ENCODE results near the gene COL6A2.
"Not testable (repeated sequence)": the region's sequence is repeated elsewhere in the genome, so short reads cannot be mapped to it uniquely, and the experiment has no call there.

The COL6A2 gene

GRCh38 chr21:46172863-46173528 is 75.1 kb downstream of the COL6A2 start:
- H3K27me3 ChIP-seq (ENCODE audit: control insufficient read depth, insufficient read depth, low read length) = no peaks in the 10 kb centered on the region
- no peak for TF ChIP-seq CTCF (IDR thresholded peaks at IDR 0.05)
- no peaks in the 10 kb centered on the region for H3K79me2 ChIP-seq
- H3K27ac ChIP-seq = no peak overlapping the region
- no peak overlapping the region for H3K9ac ChIP-seq
- H3K4me3 ChIP-seq (ENCODE audit: low read depth, low read length) = no peak overlapping the region
- H3K9me3 ChIP-seq (ENCODE audit: control insufficient read depth, low read length) = no peaks in the 10 kb centered on the region
- no peaks in the 10 kb centered on the region for H3K36me3 ChIP-seq (ENCODE audit: control insufficient read depth, insufficient read depth, low read length)
- H3K4me2 ChIP-seq (ENCODE audit: low read length) = no peak overlapping the region
- H3K4me1 ChIP-seq = no peaks in the 10 kb centered on the region
- no peak overlapping the region for H2AFZ ChIP-seq

- H3K4me2 ChIP-seq (ENCODE audit: low read length) = no peak overlapping the region
- no peak for TF ChIP-seq CTCF (IDR thresholded peaks at IDR 0.05)
- H2AFZ ChIP-seq = no peak overlapping the region
- H3K36me3 ChIP-seq (ENCODE audit: control insufficient read depth, insufficient read depth, low read length) = no peaks in the 10 kb centered on the region
- no peak overlapping the region for H3K27ac ChIP-seq
- H3K9ac ChIP-seq = no peak overlapping the region
- H3K4me3 ChIP-seq (ENCODE audit: low read depth, low read length) = no peak overlapping the region
- no peaks in the 10 kb centered on the region for H3K4me1 ChIP-seq
- H3K27me3 ChIP-seq (ENCODE audit: control insufficient read depth, insufficient read depth, low read length) = no peaks in the 10 kb centered on the region
- no peaks in the 10 kb centered on the region for H3K79me2 ChIP-seq
- H3K9me3 ChIP-seq (ENCODE audit: control insufficient read depth, low read length) = no peaks in the 10 kb centered on the region
These were observed 75.7 kb downstream of the COL6A2 start for GRCh38 chr21:46173573-46173972.

- H3K27ac ChIP-seq; H2AFZ ChIP-seq; H3K27me3 ChIP-seq (ENCODE audit: control insufficient read depth, insufficient read depth, low read length); H3K4me1 ChIP-seq; H3K9ac ChIP-seq; H3K79me2 ChIP-seq; H3K36me3 ChIP-seq (ENCODE audit: control insufficient read depth, insufficient read depth, low read length); H3K9me3 ChIP-seq (ENCODE audit: control insufficient read depth, low read length); H3K4me2 ChIP-seq (ENCODE audit: low read length); H3K4me3 ChIP-seq (ENCODE audit: low read depth, low read length): not testable (repeated sequence)
These were observed 78.7 kb downstream of the COL6A2 start for GRCh38 chr21:46176443-46177129.

- H3K36me3 ChIP-seq (ENCODE audit: control insufficient read depth, insufficient read depth, low read length) = no peaks in the 10 kb centered on the region
- no peak overlapping the region for H3K4me2 ChIP-seq (ENCODE audit: low read length)
- H3K9me3 ChIP-seq (ENCODE audit: control insufficient read depth, low read length) = no peaks in the 10 kb centered on the region
- H3K9ac ChIP-seq = no peak overlapping the region
- no peaks in the 10 kb centered on the region for H3K4me1 ChIP-seq
- no peak overlapping the region for H3K4me3 ChIP-seq (ENCODE audit: low read depth, low read length)
- no peak overlapping the region for H2AFZ ChIP-seq
- H3K27ac ChIP-seq = no peak overlapping the region
- no peaks in the 10 kb centered on the region for H3K27me3 ChIP-seq (ENCODE audit: control insufficient read depth, insufficient read depth, low read length)
- H3K79me2 ChIP-seq = no peaks in the 10 kb centered on the region
- no peak for TF ChIP-seq CTCF (IDR thresholded peaks at IDR 0.05)
These were observed 81.0 kb downstream of the COL6A2 start for GRCh38 chr21:46178961-46179360.

Measured in parathyroid adenoma (tissue), 2 donors.